Common myeloid progenitor, CD34-positive (primary cell): ENCODE measurements around the gene UBL3.

ENCODE experiments used
- CTCF ChIA-PET: fragments of 350-600 bp; sonication (Branson Sonifier 250); formaldehyde crosslinking; loops from one replicate; lab custom pipeline; 2021; ENCODE audit warnings: antibody characterized with exemption; lab: Charles Lee
- POLR2A ChIA-PET: fragments of 350-600 bp; sonication (Branson Sonifier 250); formaldehyde crosslinking; loops from one replicate; lab custom pipeline; 2021; ENCODE audit warnings: antibody characterized with exemption; lab: Charles Lee
- DNase-seq, 3 donors: peaks; one replicate each; pipeline versions ENCODE4 v3.0.0 to v3.0.0-alpha.2; 2013
- H3K27ac ChIP-seq, 2 experiments: 1 replicate in 1 of 2; 2 replicates in 1 of 2; pipeline ENCODE4 v1.7.0; 2013; ENCODE audit warnings: inconsistent platforms in 2 of 2, low read length in 2 of 2, mild to moderate bottlenecking in 2 of 2, low read depth in 1 of 2, moderate library complexity in 1 of 2; ENCODE audit not compliant: severe bottlenecking in 2 of 2, insufficient read depth in 1 of 2, poor library complexity in 1 of 2
- H3K27me3 ChIP-seq, 5 experiments: replicated peaks in 2 of 5; 1 replicate in 3 of 5; 2 replicates in 2 of 5; pipeline versions ENCODE4 v1.6.1 to v1.7.0; 2013; ENCODE audit warnings: low read length in 4 of 5, mild to moderate bottlenecking in 2 of 5, moderate library complexity in 2 of 5, inconsistent platforms in 1 of 5; ENCODE audit not compliant: insufficient read depth in 5 of 5, control insufficient read depth in 4 of 5
- H3K36me3 ChIP-seq, 4 experiments: 1 replicate in 2 of 4; 2 replicates in 2 of 4; pipeline versions ENCODE4 v1.6.1 to v1.7.0; 2013; ENCODE audit warnings: low read length in 3 of 4, control low read depth in 1 of 4, mild to moderate bottlenecking in 1 of 4; ENCODE audit not compliant: control insufficient read depth in 4 of 4, insufficient read depth in 4 of 4
- H3K4me1 ChIP-seq, 4 experiments: 1 replicate in 3 of 4; 2 replicates in 1 of 4; pipeline versions ENCODE4 v1.6.1 to v1.7.1; 2013; ENCODE audit warnings: low read length in 3 of 4, mild to moderate bottlenecking in 3 of 4, control low read depth in 1 of 4, inconsistent platforms in 1 of 4, moderate library complexity in 1 of 4; ENCODE audit not compliant: control insufficient read depth in 4 of 4, insufficient read depth in 4 of 4; ENCODE audit errors: control extremely low read depth in 1 of 4
- H3K4me3 ChIP-seq, 7 experiments: 1 replicate in 4 of 7; 2 replicates in 3 of 7; pipeline versions ENCODE4 v1.5.1 to v1.7.0; 2013; ENCODE audit warnings: mild to moderate bottlenecking in 7 of 7, low read length in 6 of 7, moderate library complexity in 6 of 7, inconsistent platforms in 2 of 7, low read depth in 2 of 7, control low read depth in 1 of 7; ENCODE audit not compliant: insufficient read depth in 4 of 7, control insufficient read depth in 1 of 7; ENCODE audit errors: extremely low read depth in 1 of 7
- H3K9me3 ChIP-seq, 5 experiments: 1 replicate in 4 of 5; 2 replicates in 1 of 5; pipeline versions ENCODE4 v1.6.1 to v1.7.1; 2013; ENCODE audit warnings: low read length in 4 of 5, mild to moderate bottlenecking in 2 of 5, inconsistent platforms in 1 of 5, low read depth in 1 of 5, moderate library complexity in 1 of 5; ENCODE audit not compliant: control insufficient read depth in 4 of 5, insufficient read depth in 2 of 5; ENCODE audit errors: control extremely low read depth in 1 of 5
- WGBS: methylation state at CpG from one replicate; pipeline ENCODE4 v1.1.5; 2013; ENCODE audit not compliant: insufficient coverage; 5-methylcytosine and 5-hydroxymethylcytosine counted together

The UBL3 gene

GRCh38 chr13:29791997-29792780 lies 58.2 kb downstream of the UBL3 start:
- Histone ChIP-seq H3K4me3 (no peak overlapping the region), H3K9me3 (no peaks in the 10 kb centered on the region), H3K27ac (no peak overlapping the region), H3K36me3 (no peaks in the 10 kb centered on the region), H3K4me1 (no peaks in the 10 kb centered on the region), H3K27me3 (no peaks in the 10 kb centered on the region)
- ChIA-PET POLR2A (no interaction called here), CTCF (interaction anchor here (1.2 kb wide), 1 partner anchor 26 kb away, joined by 4 read pairs; no protein-coding TSS in a partner anchor)
- DNase-seq: no peak
- WGBS: 100% methylated on average over 1 of the region's 5 CpGs

- H3K36me3 ChIP-seq: no peaks in the 10 kb centered on the region
- no peak overlapping the region for H3K27ac ChIP-seq
- WGBS: 95% methylated on average over 1 of the region's 1 CpG
- no peak for DNase-seq
- H3K4me1 ChIP-seq: no peaks in the 10 kb centered on the region
- H3K9me3 ChIP-seq: no peaks in the 10 kb centered on the region
- H3K27me3 ChIP-seq: no peaks in the 10 kb centered on the region
- ChIA-PET POLR2A (no interaction called here), CTCF (no interaction called here)
- H3K4me3 ChIP-seq: no peak overlapping the region
Measured at GRCh38 chr13:29791508-29791907, 58.9 kb downstream of the UBL3 start.

GRCh38 chr13:29786698-29787097 lies 63.7 kb downstream of the UBL3 start:
- CTCF ChIA-PET: interaction anchor here (1.2 to 2.5 kb wide), 5 partner anchors 9 to 328 kb away, joined by 3 to 13 read pairs (median 4); no protein-coding TSS in a partner anchor
- no peak overlapping the region for H3K27ac ChIP-seq
- no peaks in the 10 kb centered on the region for H3K4me1 ChIP-seq
- H3K4me3 ChIP-seq: no peak overlapping the region
- H3K9me3 ChIP-seq: no peaks in the 10 kb centered on the region
- POLR2A ChIA-PET: no interaction called here
- no peaks in the 10 kb centered on the region for H3K27me3 ChIP-seq
- H3K36me3 ChIP-seq: peaks cover 0 to 2% (median 0%) of the 10 kb centered on the region in 4 experiments
- DNase-seq: no peak
- WGBS: no CpG with 5 or more reads among the region's 1 CpG

- no peaks in the 10 kb centered on the region for H3K27me3 ChIP-seq
- H3K27ac ChIP-seq: no peak overlapping the region
- no peaks in the 10 kb centered on the region for H3K4me1 ChIP-seq
- H3K4me3 ChIP-seq: no peak overlapping the region
- CTCF ChIA-PET: interaction anchor here (0.7 to 2.5 kb wide), 4 partner anchors 8 to 328 kb away, joined by 3 to 13 read pairs (median 4); no protein-coding TSS in a partner anchor
- no peak for DNase-seq
- no peaks in the 10 kb centered on the region for H3K9me3 ChIP-seq
- POLR2A ChIA-PET: no interaction called here
- peaks cover 0 to 2% (median 0%) of the 10 kb centered on the region in 4 experiments for H3K36me3 ChIP-seq
Measured at GRCh38 chr13:29785978-29786377, 64.4 kb downstream of the UBL3 start.

GRCh38 chr13:29782798-29783197 lies 67.6 kb downstream of the UBL3 start:
- Histone ChIP-seq H3K27ac (no peak overlapping the region), H3K4me3 (no peak overlapping the region), H3K36me3 (peaks cover 0 to 2% (median 0%) of the 10 kb centered on the region in 4 experiments), H3K4me1 (no peaks in the 10 kb centered on the region), H3K9me3 (no peaks in the 10 kb centered on the region), H3K27me3 (no peaks in the 10 kb centered on the region)
- POLR2A ChIA-PET: no interaction called here
- DNase-seq: no peak
- CTCF ChIA-PET: interaction anchor here (2.0 kb wide), 1 partner anchor 12 kb away, joined by 14 read pairs; no protein-coding TSS in a partner anchor
- WGBS: 100% methylated on average over 1 of the region's 1 CpG

GRCh38 chr13:29774830-29775229 lies 75.6 kb downstream of the UBL3 start:
- Histone ChIP-seq H3K9me3 (no peaks in the 10 kb centered on the region), H3K27me3 (no peaks in the 10 kb centered on the region), H3K27ac (no peak overlapping the region), H3K36me3 (no peaks in the 10 kb centered on the region), H3K4me1 (no peaks in the 10 kb centered on the region), H3K4me3 (no peak overlapping the region)
- ChIA-PET CTCF (interaction anchor here (0.8 to 16.0 kb wide), 6 partner anchors 11 to 338 kb away, joined by 3 to 184 read pairs (median 4); no protein-coding TSS in a partner anchor), POLR2A (no interaction called here)
- no peak for DNase-seq
- no CpG with 5 or more reads among the region's 1 CpG for WGBS

- DNase-seq: peak; percentile 55 to 79 (median 73)
- Histone ChIP-seq H3K9me3 (no peaks in the 10 kb centered on the region), H3K27me3 (no peaks in the 10 kb centered on the region), H3K4me1 (no peaks in the 10 kb centered on the region), H3K36me3 (peaks cover 4 to 9% (median 8%) of the 10 kb centered on the region in 4 experiments), H3K4me3 (no peak overlapping the region), H3K27ac (no peak overlapping the region)
- CTCF ChIA-PET: interaction anchor here (0.7 to 16.0 kb wide), 23 partner anchors 10 to 573 kb away, joined by 3 to 184 read pairs (median 4); no protein-coding TSS in a partner anchor
- POLR2A ChIA-PET: no interaction called here
- no CpG with 5 or more reads among the region's 2 CpGs for WGBS
Measured at GRCh38 chr13:29771247-29771646, 79.2 kb downstream of the UBL3 start.
